Esophagus muscularis mucosa (tissue), 4 donors: ENCODE measurements around the gene CYGB.

Source experiments
- EP300 ChIP-seq: sonication (generic); formaldehyde crosslinking; IDR thresholded peaks from one replicate; pipeline ENCODE4 v1.6.1; 2017; ENCODE audit warnings: antibody characterized with exemption
- POLR2A ChIP-seq: fragments of 450-650 bp; IDR thresholded peaks from one replicate; pipeline ENCODE4 v1.6.1; 2017; ENCODE audit warnings: antibody characterized with exemption, moderate library complexity, mild to moderate bottlenecking, low read depth
- POLR2AphosphoS5 ChIP-seq, 2 donors: sonication (generic); formaldehyde crosslinking; IDR thresholded peaks; one replicate each; pipeline ENCODE4 v1.6.1; 2017; ENCODE audit warnings: antibody characterized with exemption in 2 of 2
- TF ChIP-seq, protein P1 (sequence below), 3 experiments: fragments of 200-600 bp in 2 of 3; fragments of 450-650 bp in 1 of 3; sonication (generic) in 2 of 3; IDR thresholded peaks; one replicate each; pipeline ENCODE4 v1.5.1; 2017 to 2019; ENCODE audit warnings: antibody characterized with exemption in 3 of 3, mild to moderate bottlenecking in 2 of 3, moderate library complexity in 1 of 3

- TF ChIP-seq, protein P1, sequence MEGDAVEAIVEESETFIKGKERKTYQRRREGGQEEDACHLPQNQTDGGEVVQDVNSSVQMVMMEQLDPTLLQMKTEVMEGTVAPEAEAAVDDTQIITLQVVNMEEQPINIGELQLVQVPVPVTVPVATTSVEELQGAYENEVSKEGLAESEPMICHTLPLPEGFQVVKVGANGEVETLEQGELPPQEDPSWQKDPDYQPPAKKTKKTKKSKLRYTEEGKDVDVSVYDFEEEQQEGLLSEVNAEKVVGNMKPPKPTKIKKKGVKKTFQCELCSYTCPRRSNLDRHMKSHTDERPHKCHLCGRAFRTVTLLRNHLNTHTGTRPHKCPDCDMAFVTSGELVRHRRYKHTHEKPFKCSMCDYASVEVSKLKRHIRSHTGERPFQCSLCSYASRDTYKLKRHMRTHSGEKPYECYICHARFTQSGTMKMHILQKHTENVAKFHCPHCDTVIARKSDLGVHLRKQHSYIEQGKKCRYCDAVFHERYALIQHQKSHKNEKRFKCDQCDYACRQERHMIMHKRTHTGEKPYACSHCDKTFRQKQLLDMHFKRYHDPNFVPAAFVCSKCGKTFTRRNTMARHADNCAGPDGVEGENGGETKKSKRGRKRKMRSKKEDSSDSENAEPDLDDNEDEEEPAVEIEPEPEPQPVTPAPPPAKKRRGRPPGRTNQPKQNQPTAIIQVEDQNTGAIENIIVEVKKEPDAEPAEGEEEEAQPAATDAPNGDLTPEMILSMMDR (IDR thresholded peaks at IDR 0.05): no peak
- TF ChIP-seq POLR2A (no peak), EP300 (no peak), POLR2AphosphoS5 (IDR thresholded peaks at IDR 0.05) (no peak)
Measured at GRCh38 chr17:76541739-76542454, 4.4 kb upstream of the CYGB start.
